NK-92 (cell line): Measurements from ENCODE around the gene VSTM2B.

Source experiments
- DNase-seq: peaks from one replicate; lab custom pipeline; 2025; ENCODE audit not compliant: unreplicated experiment; lab: John Stamatoyannopoulos, UW

The VSTM2B gene

DNA sequence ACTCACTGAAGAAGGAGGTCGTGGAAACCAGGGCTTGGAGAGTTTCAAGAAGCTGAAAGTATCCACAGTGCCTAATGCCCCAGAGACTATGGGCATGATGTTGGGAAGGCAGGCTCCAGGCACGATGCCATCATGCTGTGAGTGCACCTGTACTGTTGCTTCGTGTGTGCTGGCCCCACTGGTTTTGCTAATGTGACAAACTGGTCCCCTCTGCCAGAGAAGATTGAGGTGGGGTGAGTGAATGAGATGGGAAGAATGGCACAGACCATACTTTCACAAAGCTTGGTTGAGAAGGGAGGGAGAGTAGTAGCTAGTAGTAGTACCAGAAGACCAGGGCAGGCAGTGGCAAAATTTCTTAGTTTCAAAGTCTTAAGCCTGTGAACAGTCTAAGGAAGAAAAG is 61.3 kb downstream of the VSTM2B start:
- no peak for DNase-seq

DNA sequence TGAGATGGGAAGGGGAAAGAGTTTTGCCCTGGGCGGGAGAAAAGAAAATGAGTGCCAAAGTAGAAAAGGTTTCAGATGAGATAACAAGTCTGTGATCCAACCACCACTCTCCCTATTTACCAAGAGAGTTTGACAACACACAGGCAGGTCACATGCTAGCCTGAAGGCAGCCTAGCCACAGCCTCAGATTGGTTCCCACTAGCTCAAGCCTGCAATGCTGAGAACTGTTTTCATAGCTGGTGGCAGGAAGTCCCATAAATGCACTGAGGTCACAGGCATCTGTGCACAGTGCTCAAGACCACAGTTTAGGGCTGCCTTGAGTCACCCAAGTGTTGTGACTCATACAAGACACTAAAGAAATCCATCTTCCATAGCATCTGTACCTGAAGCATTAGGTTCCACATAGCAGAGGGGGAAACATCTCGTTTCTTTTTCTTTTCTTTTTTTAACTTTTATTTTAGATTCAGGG is 61.8 kb downstream of the VSTM2B start:
- DNase-seq: no peak

DNA sequence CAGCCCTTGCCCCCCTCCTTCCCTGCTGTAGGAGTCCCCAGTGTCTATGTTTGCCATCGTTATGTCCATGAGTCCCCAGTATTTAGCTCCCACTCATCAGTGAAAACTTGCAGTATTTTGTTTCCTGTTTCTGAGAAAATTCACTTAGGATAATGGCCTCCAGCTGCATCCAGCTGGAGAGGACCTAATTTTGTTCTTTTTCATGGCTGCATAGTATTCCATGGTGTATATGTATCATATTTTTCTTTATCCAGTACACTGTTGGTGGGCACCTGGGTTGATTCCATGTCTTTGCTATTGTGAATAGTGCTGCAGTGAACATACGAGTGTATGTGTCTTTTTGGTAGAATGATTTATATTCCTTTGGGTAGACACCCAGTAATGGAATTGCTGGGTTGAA is 62.3 kb downstream of the VSTM2B start:
- no peak for DNase-seq

DNA sequence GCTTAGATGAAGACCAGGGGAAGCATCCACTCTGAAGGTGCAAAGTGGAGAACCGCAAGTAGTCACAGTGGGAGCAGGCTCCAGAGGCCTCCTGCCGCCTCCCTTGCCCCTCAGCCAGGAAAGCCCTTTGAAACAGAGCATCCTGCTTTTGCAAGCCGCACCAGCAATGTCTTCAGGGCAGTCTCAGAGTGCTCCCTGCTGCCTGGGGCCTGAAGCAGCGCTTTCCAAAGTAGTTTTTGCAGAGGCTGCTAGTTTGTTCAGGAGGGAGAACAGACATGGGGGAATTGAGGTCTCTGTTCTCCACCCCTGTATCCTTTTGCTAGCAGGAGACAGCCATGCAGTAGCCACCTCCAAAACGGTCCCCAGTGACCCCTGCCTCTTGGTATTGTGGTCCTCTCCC is 64.5 kb downstream of the VSTM2B start:
- DNase-seq: no peak

DNA sequence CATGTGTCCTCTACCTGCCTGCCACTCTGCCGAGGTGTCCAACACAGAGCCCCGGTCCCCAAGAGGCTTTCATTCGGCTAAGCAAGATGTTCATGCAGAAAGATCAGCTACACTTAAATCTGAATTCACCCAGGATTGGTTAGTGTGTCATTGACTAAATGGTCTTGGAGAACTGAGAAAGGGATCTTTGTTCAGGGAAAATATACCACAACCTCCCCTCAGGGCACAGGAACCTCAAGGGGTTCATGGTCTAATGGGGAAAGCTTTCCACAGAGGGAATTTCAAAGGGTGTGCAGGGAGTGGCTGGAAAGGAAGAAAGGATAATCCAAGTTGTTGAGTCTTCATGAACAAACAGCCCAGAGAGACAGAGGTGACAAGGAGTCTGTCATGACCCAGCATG is 65.9 kb downstream of the VSTM2B start:
- no peak for DNase-seq

DNA sequence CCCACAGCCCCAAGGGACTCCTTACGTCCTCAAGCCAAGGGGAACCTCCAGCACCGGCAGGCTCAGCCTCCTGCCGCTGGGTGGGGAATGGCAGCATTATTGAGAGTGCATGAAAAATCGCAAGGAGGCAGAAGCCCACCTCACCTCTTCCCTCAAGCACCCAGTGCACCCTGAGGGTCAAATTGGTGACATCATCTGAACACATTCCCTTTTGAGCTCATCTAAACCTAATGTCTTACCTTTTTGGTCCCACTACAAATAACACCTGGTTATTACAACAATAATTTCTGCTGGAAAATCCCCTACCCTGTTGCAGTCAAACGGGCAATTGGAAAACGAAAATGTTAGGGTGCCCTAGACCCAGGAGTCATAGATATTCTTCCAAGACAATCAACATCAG is 68.1 kb downstream of the VSTM2B start:
- no peak for DNase-seq

DNA sequence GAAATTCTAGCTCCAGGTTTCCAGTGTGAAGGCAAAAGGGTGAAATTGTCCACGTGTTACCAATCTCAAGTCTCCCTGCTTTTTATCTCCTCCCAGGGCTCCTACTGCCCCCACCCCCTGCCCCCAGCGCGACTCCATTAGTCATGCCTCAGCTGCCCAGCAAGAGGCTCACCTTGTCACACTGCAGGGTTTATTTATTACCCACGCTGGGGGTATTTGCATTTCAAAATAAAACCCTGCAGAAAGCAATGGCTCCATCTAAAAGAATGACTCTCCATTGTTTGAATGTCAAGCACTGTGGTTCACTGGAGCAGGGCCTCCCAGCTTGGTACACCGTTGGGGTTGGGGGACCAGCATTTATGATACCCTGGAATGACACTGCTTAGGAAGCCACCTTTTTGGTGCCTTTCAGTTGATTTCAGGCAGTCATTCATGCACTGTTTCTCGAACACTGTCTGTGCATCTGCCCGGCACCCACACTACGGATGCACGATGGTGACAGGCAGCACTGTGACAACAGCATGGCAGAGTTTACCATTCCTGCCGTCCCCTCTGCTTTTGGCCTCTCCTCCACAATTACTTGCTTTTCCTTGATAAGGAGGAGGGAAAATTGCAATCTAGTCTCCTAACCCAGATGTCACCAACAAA is 70.4 kb downstream of the VSTM2B start:
- no peak for DNase-seq

DNA sequence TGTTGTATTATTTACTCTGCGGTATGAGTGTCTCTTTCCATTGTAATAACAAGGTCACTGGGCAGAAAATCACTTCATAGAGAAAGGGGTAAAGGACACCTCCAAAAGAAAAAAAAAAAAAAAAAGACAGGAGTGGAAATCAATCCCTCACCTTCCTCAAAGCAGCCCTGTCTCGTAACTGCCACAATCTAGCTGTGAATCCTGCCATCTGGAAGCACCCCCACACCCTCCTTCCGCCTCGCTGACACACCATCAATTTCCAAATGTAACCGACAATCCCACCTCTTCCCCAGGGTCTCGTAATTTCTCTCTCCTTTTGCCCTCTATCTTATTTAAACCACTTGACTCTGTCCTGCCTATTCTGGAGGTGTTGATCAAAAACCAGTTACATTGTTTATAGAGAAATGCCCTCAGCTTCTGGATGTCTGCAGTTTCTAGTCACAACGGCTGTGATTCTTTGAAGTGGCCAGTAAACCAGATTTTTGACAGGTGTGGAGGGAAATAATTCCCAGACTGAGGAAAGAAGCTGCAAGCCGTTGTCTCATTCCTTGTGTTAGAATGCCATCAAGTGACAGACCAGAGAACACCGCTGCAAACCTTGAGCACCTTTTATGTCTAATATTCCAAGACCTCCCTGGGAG is 71.2 kb downstream of the VSTM2B start:
- DNase-seq: no peak

DNA sequence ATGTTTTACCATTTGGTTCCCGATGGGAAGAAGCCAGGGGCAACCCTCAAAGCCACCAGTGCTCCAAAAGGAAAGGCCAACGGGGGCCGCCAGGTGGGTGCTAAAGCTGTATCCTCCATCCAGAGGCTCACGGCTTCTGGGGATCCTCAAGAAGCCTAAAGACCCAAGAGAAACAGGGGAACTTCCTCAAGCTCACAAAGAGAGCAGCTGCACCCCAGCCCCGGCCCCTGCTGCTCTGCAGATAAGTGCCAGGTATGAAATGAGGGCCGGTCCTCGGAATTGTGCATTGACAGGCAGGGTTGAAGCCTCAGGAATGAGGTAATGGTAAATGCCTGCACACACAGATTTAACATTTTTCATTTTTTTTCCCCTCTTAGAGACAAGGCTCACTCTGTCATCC is 72.2 kb downstream of the VSTM2B start:
- no peak for DNase-seq

DNA sequence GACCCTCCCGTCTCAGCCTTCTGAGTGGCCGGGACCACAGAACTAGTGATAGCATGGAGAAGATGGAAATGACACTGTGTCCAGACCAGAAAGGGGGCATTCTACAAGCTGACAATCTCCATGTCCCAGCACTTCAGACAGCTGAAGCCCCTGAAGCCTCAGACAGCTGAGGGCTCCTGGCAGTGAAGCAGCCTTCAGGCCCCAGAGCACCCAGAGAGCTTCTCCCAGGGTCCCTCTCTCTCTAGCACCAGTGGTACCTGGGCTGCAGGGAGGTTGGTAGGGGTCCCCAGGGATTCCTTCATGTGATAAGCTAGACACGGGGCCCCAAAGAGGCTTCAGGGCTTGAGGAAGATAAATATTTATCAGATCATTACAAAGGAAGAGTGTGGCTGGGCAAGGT is 72.7 kb downstream of the VSTM2B start:
- DNase-seq: no peak

DNA sequence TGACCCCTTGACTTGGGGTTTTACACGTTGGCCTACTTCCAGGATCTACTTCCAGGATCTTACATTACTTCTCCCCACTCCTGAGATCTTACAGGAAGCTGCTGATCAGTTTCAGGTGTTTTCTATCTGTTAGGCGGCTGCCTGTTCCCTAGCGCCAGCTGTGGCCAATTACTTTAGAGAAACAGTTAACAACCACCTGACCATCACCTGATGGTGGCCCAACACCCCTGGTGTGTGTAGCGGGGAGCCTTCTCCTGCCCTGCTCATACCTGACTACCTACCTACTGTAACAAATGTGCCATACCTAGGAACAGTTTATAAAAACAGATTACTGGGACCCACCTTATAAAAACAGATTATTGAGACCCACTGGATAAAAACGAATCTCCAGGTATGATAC is 77.5 kb downstream of the VSTM2B start:
- DNase-seq: no peak

DNA sequence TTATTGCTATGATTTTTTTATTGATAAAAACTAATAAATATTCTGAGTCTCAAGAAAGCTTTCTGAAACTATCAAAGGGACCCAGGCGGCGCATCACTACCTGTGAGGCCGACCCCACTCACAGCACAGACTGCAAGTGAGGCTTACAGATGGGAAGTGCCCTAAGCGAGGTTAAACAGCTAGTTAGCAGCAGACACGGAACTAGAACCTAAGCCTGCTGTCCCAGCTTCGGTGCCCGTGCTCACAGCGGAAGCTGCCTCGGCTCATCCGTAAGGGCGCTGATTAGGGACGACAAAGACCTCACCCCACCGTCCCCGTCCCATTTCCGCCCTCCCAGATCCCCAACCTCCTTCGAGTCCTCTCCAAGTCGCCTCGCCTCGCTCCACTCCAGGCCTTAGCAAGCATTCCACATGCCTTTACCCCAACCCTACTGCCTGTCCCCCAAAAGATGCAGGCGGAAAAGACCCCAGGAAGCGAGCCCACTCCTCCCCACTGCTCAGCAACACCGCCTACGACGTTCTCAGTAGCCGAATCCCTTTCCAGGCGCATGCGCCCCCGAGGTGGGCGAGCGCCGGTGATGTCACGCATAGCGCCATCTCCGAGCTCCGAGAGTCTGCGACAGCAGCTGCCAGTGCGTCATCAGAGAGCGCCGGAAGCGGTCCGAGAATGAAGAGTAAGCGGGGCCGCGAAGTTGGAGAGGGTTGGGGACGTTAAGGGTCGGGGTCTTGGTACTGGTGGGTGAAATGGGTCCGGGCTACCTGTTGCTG is 80.0 kb downstream of the VSTM2B start, which contains the start of gene POP4:
POP4 (plus strand) TSS at position 631 of the 767 bp plus-strand sequence; CDS start at position 667, 36 bp downstream.
- peak; percentile 86 for DNase-seq

DNA sequence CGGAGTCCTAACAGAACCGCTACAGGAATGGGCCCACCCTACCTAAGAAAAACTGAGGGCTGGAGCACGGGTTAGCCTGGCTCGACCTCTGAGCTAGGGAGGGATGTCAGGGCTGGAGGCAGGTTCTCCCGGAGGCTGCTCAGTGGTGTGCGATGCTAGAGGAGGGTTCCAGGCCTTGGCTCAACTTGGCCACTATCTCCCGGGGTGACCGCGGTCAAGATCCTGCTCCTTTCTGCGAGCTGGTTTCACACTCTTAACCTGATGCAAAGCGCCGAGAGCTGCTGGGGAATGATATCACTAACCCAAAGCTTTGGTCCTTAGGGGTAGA is 80.6 kb downstream of the VSTM2B start:
- DNase-seq: no peak

DNA sequence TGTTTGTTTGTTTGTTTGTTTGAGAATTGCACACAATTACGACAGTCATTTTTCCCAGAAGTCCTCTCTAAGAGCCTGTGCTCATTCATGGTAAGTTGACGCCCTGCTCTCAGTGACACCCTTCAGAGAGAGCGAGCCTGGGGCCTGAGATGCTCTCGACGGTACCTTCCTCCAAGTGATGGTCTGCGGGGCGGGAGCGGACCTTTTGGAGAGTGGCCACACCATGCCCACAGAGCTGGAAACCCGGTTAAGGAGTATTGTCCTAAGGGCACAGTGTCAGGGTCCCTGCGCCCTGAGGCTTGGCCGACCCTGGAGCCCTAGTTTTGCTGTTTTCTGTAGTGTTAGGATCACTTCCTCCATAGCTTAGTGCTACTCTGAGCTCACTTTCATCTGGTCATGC is 83.8 kb downstream of the VSTM2B start:
- DNase-seq: no peak

DNA sequence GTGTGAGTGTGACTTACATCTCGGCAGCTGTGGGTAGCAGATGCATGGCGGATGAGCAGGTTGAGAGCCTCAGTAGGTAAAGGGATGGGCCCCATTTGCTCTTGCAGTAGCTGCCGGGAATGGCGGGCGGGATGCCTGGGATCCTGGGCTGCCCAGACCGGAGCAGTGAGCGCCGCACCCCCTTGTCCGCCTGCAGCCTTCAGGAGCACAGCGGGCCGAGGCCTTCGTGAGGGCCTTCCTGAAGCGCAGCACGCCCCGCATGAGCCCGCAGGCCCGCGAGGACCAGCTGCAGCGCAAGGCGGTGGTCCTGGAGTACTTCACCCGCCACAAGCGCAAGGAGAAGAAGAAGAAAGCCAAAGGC is 84.4 kb downstream of the VSTM2B start:
- no peak for DNase-seq

DNA sequence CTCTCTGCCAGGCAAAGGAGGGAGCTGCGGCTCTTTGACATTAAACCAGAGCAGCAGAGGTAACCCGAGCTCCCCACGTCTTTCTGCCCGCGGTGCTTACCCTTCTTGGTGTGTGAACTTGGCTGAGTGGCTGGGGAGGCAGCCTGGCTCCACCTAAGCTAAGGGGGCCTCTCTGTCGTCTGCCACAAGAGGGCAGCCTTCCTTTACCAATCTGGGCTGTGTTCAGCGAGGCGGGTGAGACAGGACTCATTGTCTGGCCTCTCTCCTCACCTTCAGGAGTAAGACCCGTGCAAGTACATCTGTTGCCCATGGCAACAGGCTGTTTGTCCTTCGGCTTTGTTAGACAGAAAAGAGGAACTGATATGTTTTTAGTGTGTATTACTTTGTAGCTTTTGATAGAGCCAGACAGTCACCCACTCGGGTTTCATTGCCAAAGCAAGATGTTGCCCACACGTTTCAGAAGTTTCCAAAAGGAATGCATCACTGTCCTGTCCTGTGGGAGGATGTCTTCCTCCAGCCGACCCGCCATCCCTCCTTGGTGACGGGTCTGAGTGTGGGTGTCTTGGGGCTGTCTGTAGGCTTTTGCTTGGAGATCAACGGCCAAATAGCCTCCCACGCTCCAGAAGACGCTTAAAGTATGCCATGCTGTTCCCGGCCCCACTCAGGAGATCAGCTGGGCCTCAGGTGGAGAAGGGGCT is 84.9 kb downstream of the VSTM2B start:
- no peak for DNase-seq

DNA sequence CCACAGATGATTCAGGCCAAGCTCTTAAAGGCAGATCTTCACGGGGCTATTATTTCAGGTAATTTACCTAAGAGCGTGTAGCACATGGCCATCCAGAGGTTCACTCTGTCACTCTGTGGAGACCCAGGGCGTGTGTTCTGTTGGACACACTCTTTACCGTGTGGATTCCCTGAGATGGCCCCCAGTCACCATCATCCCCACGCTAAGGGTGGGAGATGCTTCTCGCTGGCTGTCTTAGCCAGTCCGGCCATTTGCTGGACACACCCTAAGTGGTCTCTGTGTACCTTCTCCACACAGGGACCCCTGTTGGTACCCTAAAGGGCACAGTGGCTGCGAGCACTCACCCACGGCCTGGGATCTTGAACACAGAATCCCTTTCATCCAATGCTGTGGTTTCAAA is 86.3 kb downstream of the VSTM2B start:
- no peak for DNase-seq

DNA sequence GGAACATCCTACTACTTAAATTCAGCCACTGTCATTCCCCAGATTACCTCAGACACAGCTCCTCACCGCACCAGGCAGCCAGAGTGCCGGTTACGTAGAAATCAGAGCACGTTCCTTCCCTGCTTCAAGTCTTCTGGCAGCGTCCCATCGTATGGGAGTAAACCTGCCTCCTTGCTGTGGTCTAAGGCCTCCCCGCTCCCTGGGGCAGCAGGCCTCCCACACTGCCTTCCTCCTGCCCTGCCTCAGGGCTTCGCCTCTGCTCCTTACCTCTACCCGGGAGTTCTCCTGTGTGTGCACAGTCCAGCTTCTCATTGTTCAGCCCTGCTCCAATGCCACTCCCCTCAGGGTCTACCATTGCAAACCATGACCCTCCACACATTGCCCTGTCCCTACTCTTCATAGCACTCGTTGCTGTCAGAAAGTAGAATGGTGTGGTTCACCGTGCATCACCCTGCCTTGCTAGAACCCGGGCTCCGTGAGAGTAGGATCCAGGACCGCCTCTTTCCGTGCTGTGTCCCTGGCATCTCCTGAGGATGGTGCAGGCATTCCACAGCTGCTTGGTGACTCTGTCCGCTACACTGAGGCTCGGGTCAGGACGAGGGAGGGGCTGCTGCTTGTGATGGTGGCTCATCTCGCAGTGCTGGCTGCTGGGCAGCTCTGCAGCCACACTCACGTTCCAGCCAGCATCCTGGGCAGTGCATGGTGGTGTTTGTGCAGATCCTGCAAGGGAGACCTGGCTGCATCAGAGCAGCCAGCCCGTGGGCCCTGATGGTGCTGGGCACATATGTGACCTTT is 87.2 kb downstream of the VSTM2B start:
- DNase-seq: no peak

DNA sequence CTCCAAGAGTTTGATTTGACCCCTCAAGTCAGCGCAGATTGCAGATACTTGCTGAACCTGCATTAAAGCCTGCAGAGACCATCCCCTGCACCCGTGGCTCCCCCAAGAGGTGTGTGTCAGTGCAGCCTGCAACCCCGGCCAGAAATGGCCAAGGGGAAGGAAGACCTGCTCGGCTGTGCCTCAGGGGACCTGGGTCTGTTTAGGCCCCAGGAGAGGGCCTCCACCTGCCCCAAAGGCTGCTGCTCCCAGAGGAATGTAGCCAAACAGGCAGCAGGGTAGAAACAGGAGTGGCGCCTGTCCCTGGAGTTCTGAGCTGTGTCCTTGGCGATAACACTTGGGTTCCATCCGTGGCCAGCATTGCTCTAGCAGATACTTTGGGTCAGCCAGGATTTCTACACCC is 88.3 kb downstream of the VSTM2B start:
- DNase-seq: no peak
